ENCODE results near the gene APOBEC2. TPM values are rescaled to one million over a fixed set of nuclear protein-coding genes. Genes with fewer than 3 reads are reported as not detected.

APOBEC2 gene
- total RNA-seq, 2 experiments from 2014 or later, result not detected

DNA sequence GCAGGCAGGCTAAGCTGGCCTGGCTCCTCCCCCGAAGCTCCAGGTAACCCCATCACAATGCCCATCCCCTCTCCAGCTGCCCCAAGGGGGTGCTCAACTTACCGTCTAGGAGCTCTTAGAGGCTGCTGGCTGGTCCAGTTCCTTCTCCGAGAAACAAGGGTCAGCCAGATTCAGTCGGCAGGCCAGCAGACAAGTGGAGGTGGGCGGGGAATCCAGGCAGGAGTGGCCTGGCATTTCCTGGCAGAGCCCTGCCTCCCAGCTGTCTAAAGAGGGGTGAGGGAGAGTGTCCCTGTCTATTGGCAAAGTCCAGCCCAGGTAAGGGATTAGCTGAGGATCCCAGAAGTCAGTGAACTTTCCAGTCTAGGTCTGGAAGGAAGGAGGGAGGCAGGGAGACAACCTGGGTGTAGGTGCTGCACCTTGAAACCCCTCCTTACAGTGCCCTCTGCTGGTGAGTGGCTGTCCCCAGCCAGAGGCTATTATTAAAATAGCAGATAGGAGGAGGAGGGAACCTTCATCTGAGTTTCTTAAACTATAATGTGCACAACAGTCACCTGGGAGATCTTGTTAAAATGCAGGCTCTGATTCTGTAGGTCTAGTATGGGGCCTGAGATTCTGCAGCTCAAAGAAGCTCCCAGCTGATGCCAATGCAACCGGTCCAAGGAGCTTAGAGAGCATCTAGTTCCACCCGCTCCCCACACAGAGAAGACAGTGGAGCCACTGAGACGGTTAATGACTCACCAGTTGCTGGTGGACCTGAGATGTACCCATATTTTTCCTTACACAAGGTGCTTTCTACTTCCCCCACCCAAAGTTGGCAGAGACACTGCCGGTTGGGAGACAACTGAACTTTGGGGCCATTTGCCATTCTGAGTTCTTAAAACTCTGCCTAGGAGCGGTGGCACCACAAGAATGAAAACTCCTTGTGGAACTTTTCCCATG lies 13.7 kb upstream of the APOBEC2 start, which contains the start of gene UNC5CL:
Gene UNC5CL, minus strand, starts transcription at position 162 of the 939 bp plus-strand sequence. CDS start 4,147 bp downstream, outside the sequence.
- POLR2A ChIA-PET, result no interaction called here
- Histone ChIP-seq H3K4me3 (ENCODE audit: low read depth, low read length, poor library complexity, severe bottlenecking) (no peak within 1 kb of the TSS), H3K9me3 (ENCODE audit: low read length) (no peaks in the 10 kb centered on the region), H3K79me2 (ENCODE audit: insufficient read depth, low read depth, low read length) (no peaks in the 10 kb centered on the region), H3K9me2 (ENCODE audit: insufficient read depth, low read length) (no peaks in the 10 kb centered on the region), H4K20me1 (ENCODE audit: insufficient read depth, low read length) (no peaks in the 10 kb centered on the region), H3K36me3 (ENCODE audit: insufficient read depth, low read length) (no peaks in the 10 kb centered on the region), H3K4me1 (ENCODE audit: insufficient read depth, low read length, poor library complexity, severe bottlenecking) (no peaks in the 10 kb centered on the region), H2AFZ (ENCODE audit: low read length) (no peak within 1 kb of the TSS), H3K27ac (ENCODE audit: low read depth, low read length, poor library complexity, severe bottlenecking) (no peak within 1 kb of the TSS), H3K4me2 (ENCODE audit: low read length) (no peak within 1 kb of the TSS)
- peak; percentile 67 for DNase-seq (ENCODE audit: low spot score)
- CTCF ChIA-PET (ENCODE audit: unreplicated experiment), result interaction anchor here (0.6 kb wide), 1 partner anchor 279 kb away, joined by 3 read pairs; no protein-coding TSS in a partner anchor
- TF ChIP-seq, protein P1, sequence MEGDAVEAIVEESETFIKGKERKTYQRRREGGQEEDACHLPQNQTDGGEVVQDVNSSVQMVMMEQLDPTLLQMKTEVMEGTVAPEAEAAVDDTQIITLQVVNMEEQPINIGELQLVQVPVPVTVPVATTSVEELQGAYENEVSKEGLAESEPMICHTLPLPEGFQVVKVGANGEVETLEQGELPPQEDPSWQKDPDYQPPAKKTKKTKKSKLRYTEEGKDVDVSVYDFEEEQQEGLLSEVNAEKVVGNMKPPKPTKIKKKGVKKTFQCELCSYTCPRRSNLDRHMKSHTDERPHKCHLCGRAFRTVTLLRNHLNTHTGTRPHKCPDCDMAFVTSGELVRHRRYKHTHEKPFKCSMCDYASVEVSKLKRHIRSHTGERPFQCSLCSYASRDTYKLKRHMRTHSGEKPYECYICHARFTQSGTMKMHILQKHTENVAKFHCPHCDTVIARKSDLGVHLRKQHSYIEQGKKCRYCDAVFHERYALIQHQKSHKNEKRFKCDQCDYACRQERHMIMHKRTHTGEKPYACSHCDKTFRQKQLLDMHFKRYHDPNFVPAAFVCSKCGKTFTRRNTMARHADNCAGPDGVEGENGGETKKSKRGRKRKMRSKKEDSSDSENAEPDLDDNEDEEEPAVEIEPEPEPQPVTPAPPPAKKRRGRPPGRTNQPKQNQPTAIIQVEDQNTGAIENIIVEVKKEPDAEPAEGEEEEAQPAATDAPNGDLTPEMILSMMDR (conservative IDR thresholded peaks at IDR 0.05; ENCODE audit: low read length), result peak; percentile 94
- TF ChIP-seq EZH2phosphoT487 (IDR thresholded peaks at IDR 0.05; ENCODE audit: borderline replicate concordance, low read depth, low read length), result no peak
- no TSS peak for BruUV-seq (replicated peaks)
- intact Hi-C loops (cut with micrococcal nuclease; ENCODE audit: unreplicated experiment), result no loop called here

DNA sequence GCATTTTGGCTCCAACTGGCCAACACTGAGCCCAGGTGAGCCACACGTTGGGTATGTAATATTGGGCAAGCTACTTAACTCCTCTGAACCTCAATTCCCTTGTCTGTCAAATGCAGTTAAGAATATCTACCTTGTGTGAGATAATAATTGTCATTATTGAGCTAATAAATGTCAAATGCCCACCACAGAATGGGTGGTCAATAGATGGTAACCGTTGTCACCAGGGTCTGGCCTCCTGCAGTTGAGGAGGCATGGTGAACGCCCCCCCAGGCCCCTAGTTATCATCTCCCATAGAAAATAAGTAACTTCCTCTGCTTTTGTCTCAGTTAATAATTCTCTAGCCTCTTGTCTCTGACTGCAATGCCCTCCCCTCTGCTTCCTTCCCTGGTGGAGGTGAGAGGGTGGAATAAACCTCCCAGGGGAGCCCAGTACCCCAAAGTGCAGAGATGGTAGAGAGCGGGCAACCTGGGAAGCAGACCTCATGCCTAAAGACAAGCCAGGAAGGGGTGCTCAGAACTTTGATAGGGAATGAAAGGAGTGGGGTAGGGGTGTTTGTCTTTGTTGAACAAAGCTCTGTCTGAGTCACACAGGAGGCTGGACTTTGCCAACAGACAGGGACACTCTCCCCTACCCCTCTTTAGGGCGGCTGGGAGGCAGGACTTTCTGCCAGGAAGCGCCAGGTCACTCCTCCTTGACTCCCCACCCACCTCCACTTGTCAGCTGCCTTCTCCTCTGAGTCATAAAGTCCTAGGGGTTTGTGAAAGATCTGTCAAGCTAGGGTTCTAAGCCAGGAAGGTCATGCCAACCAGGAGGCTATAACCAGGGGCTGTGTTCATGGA lies 12.7 kb upstream of the APOBEC2 start:
- Histone ChIP-seq H3K4me2 (ENCODE audit: low read length) (no peak overlapping the region), H3K36me3 (ENCODE audit: insufficient read depth, low read length) (no peaks in the 10 kb centered on the region), H3K4me3 (ENCODE audit: low read depth, low read length, poor library complexity, severe bottlenecking) (no peak overlapping the region), H3K27ac (ENCODE audit: low read depth, low read length, poor library complexity, severe bottlenecking) (no peak overlapping the region), H4K20me1 (ENCODE audit: insufficient read depth, low read length) (no peaks in the 10 kb centered on the region), H3K9me2 (ENCODE audit: insufficient read depth, low read length) (no peaks in the 10 kb centered on the region), H3K79me2 (ENCODE audit: insufficient read depth, low read depth, low read length) (no peaks in the 10 kb centered on the region), H3K4me1 (ENCODE audit: insufficient read depth, low read length, poor library complexity, severe bottlenecking) (no peaks in the 10 kb centered on the region), H2AFZ (ENCODE audit: low read length) (no peak overlapping the region), H3K9me3 (ENCODE audit: low read length) (no peaks in the 10 kb centered on the region)
- ChIA-PET POLR2A (no interaction called here), CTCF (ENCODE audit: unreplicated experiment) (interaction anchor here (0.6 kb wide), 2 partner anchors 278 to 1677 kb away, joined by 3 read pairs; no protein-coding TSS in a partner anchor)
- TF ChIP-seq, protein P1 (conservative IDR thresholded peaks at IDR 0.05; ENCODE audit: low read length), result no peak
- no peak for TF ChIP-seq EZH2phosphoT487 (IDR thresholded peaks at IDR 0.05; ENCODE audit: borderline replicate concordance, low read depth, low read length)
- no TSS peak for BruUV-seq (replicated peaks)
- no peak for DNase-seq (ENCODE audit: low spot score)
- intact Hi-C loops (cut with micrococcal nuclease; ENCODE audit: unreplicated experiment), result no loop called here
